Type B pancreatic cell (in vitro differentiated cells): ENCODE measurements around the gene FOXP3. TPM values are rescaled to one million over a fixed set of nuclear protein-coding genes. Genes with fewer than 3 reads are reported as not detected.

ENCODE experiments used
- DNase-seq: peaks from one replicate; pipeline ENCODE4 v3.0.0; 2021; ENCODE audit warnings: mixed read lengths; ENCODE audit not compliant: unreplicated experiment; ENCODE audit errors: extremely low spot score
- H3K27ac Mint-ChIP-seq: 2 replicates; pipeline ENCODE4 v1.8.0; 2021; ENCODE audit warnings: mild to moderate bottlenecking, mixed read lengths
- H3K27me3 Mint-ChIP-seq: 2 replicates; pipeline ENCODE4 v1.8.0; 2021; ENCODE audit warnings: mixed read lengths
- H3K36me3 Mint-ChIP-seq: 2 replicates; pipeline ENCODE4 v1.8.0; 2021; ENCODE audit warnings: mixed read lengths
- H3K4me1 Mint-ChIP-seq: one replicate; pipeline ENCODE4 v1.8.0; 2021; ENCODE audit warnings: mixed read lengths; ENCODE audit not compliant: unreplicated experiment
- H3K4me3 Mint-ChIP-seq: 2 replicates; pipeline ENCODE4 v1.8.0; 2021; ENCODE audit warnings: mild to moderate bottlenecking, mixed read lengths
- H3K9me3 Mint-ChIP-seq: 2 replicates; pipeline ENCODE4 v1.8.0; 2021; ENCODE audit warnings: mixed read lengths
- CTCF ChIP-seq: fragments of 200-600 bp; sonication (generic); conservative IDR thresholded peaks from 2 replicates; pipeline ENCODE4 v1.5.0; 2021; ENCODE audit warnings: antibody characterized with exemption, mild to moderate bottlenecking
- total RNA-seq: library from RNA; stranded (reverse); gene quantifications from 2 replicates; pipeline ENCODE4 v1.2.1, GENCODE V29; 2021; ENCODE audit warnings: low replicate concordance

Gene FOXP3
- total RNA-seq, 1 donor from 2014 or later, result 0.58 TPM

GRCh38 chrX:49212861-49213260, 51.6 kb downstream of the FOXP3 start:
- no peaks in the 10 kb centered on the region for H3K9me3 Mint-ChIP-seq
- no peak overlapping the region for H3K27ac Mint-ChIP-seq
- no peak for TF ChIP-seq CTCF
- no peaks in the 10 kb centered on the region for H3K27me3 Mint-ChIP-seq
- DNase-seq, result no peak
- no peaks in the 10 kb centered on the region for H3K4me1 Mint-ChIP-seq
- no peaks in the 10 kb centered on the region for H3K36me3 Mint-ChIP-seq
- H3K4me3 Mint-ChIP-seq, result no peak overlapping the region

GRCh38 chrX:49212209-49212608, 52.3 kb downstream of the FOXP3 start:
- no peak for TF ChIP-seq CTCF
- Mint-ChIP-seq H3K27ac (no peak overlapping the region), H3K36me3 (no peaks in the 10 kb centered on the region), H3K27me3 (no peaks in the 10 kb centered on the region), H3K4me3 (no peak overlapping the region), H3K9me3 (no peaks in the 10 kb centered on the region), H3K4me1 (no peaks in the 10 kb centered on the region)
- DNase-seq, result no peak

GRCh38 chrX:49211074-49211473, 53.4 kb downstream of the FOXP3 start:
- no peaks in the 10 kb centered on the region for H3K9me3 Mint-ChIP-seq
- TF ChIP-seq CTCF, result no peak
- no peak overlapping the region for H3K27ac Mint-ChIP-seq
- DNase-seq, result no peak
- H3K4me1 Mint-ChIP-seq, result no peaks in the 10 kb centered on the region
- no peaks in the 10 kb centered on the region for H3K36me3 Mint-ChIP-seq
- H3K27me3 Mint-ChIP-seq, result no peaks in the 10 kb centered on the region
- no peak overlapping the region for H3K4me3 Mint-ChIP-seq

GRCh38 chrX:49210406-49210805, 54.1 kb downstream of the FOXP3 start:
- Mint-ChIP-seq H3K27me3 (no peaks in the 10 kb centered on the region), H3K4me3 (no peak overlapping the region), H3K4me1 (no peaks in the 10 kb centered on the region), H3K27ac (no peak overlapping the region), H3K9me3 (no peaks in the 10 kb centered on the region), H3K36me3 (no peaks in the 10 kb centered on the region)
- no peak for DNase-seq
- TF ChIP-seq CTCF, result no peak

GRCh38 chrX:49209434-49210251, 54.9 kb downstream of the FOXP3 start:
- Mint-ChIP-seq H3K4me3 (no peak overlapping the region), H3K4me1 (no peaks in the 10 kb centered on the region), H3K27ac (no peak overlapping the region), H3K27me3 (no peaks in the 10 kb centered on the region), H3K9me3 (no peaks in the 10 kb centered on the region), H3K36me3 (no peaks in the 10 kb centered on the region)
- no peak for DNase-seq
- TF ChIP-seq CTCF, result no peak
